Measurements from ENCODE around the gene ZCCHC7. TPM values are rescaled to one million over a fixed set of nuclear protein-coding genes. Genes with fewer than 3 reads are reported as not detected.

The ZCCHC7 gene
- total RNA-seq, 1 experiment from 2014 or later = 27.9 TPM

DNA sequence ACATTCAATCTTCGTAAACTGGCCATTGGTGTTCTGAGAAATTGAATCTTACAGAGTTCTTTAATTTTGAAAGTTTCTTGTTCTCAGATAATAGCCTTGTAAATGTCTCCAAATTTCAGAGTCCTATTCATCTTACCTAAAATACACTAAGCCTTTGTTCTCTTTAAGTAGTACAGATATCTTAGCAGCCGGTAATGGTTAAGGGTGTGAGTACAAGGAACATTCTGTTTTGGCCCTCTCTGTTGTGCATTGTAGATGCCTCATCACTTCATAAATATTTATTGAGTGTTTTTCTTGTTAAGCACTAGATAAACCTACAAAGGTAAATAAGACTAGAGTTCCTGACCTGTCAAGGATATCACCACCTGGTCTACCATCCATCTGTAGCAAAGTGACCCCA lies 35.2 kb downstream of the ZCCHC7 start:
- no peak for DNase-seq (ENCODE audit: low spot score)
- Histone ChIP-seq H3K27me3 (replicated peaks; ENCODE audit: insufficient read depth, low read depth, low read length, poor library complexity) (no peaks in the 10 kb centered on the region), H3K4me1 (ENCODE audit: insufficient read depth, low read length, poor library complexity, severe bottlenecking) (peaks cover 16% of the 10 kb centered on the region), H3K27ac (ENCODE audit: low read depth, low read length, poor library complexity, severe bottlenecking) (no peak overlapping the region), H3K9me3 (ENCODE audit: low read depth, low read length, poor library complexity, severe bottlenecking) (no peaks in the 10 kb centered on the region), H3K4me3 (ENCODE audit: low read depth, low read length, poor library complexity, severe bottlenecking) (no peak overlapping the region), H3K36me3 (ENCODE audit: insufficient read depth, low read length, poor library complexity, severe bottlenecking) (peaks cover 4% of the 10 kb centered on the region)
- no TSS peak for BruUV-seq (replicated peaks)
- POLR2A ChIA-PET (ENCODE audit: low non-redundant PET) = no interaction called here
- intact Hi-C loops (cut with micrococcal nuclease; ENCODE audit: unreplicated experiment) = loop anchor here (10.0 kb wide), 1 partner anchor 61 kb away; no protein-coding TSS in a partner anchor
- TF ChIP-seq, protein P1, sequence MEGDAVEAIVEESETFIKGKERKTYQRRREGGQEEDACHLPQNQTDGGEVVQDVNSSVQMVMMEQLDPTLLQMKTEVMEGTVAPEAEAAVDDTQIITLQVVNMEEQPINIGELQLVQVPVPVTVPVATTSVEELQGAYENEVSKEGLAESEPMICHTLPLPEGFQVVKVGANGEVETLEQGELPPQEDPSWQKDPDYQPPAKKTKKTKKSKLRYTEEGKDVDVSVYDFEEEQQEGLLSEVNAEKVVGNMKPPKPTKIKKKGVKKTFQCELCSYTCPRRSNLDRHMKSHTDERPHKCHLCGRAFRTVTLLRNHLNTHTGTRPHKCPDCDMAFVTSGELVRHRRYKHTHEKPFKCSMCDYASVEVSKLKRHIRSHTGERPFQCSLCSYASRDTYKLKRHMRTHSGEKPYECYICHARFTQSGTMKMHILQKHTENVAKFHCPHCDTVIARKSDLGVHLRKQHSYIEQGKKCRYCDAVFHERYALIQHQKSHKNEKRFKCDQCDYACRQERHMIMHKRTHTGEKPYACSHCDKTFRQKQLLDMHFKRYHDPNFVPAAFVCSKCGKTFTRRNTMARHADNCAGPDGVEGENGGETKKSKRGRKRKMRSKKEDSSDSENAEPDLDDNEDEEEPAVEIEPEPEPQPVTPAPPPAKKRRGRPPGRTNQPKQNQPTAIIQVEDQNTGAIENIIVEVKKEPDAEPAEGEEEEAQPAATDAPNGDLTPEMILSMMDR (conservative IDR thresholded peaks at IDR 0.05; ENCODE audit: low read depth, low read length) = no peak
- TF ChIP-seq EZH2 (IDR thresholded peaks at IDR 0.05; ENCODE audit: borderline replicate concordance, low read depth, low read length, poor library complexity, severe bottlenecking) = no peak
- CTCF ChIA-PET = no interaction called here

DNA sequence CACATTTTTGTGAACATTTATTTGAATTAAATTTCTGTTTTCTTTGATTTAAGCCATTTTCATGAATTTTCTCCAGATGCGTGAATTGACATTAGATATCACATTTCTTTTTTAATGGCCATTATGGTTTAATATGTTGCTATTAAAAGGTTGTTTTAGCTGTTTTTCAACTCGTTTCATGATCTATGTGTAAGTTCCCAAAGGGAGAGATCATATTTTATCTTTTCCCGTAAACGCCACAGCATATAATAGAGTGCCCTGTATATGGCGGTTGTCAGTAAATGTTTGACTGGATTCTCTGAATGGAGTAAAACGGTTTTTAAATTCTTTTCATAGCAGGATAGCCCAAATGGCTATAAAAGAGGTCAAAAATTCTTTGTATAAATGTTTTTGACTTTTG lies 35.8 kb downstream of the ZCCHC7 start:
- CTCF ChIA-PET = no interaction called here
- TF ChIP-seq, protein P1 (conservative IDR thresholded peaks at IDR 0.05; ENCODE audit: low read depth, low read length) = no peak
- TF ChIP-seq EZH2 (IDR thresholded peaks at IDR 0.05; ENCODE audit: borderline replicate concordance, low read depth, low read length, poor library complexity, severe bottlenecking) = no peak
- H3K27ac ChIP-seq (ENCODE audit: low read depth, low read length, poor library complexity, severe bottlenecking) = no peak overlapping the region
- H3K27me3 ChIP-seq (replicated peaks; ENCODE audit: insufficient read depth, low read depth, low read length, poor library complexity) = no peaks in the 10 kb centered on the region
- H3K36me3 ChIP-seq (ENCODE audit: insufficient read depth, low read length, poor library complexity, severe bottlenecking) = peaks cover 4% of the 10 kb centered on the region
- intact Hi-C loops (cut with micrococcal nuclease; ENCODE audit: unreplicated experiment) = loop anchor here (10.0 kb wide), 1 partner anchor 61 kb away; no protein-coding TSS in a partner anchor
- no TSS peak for BruUV-seq (replicated peaks)
- H3K9me3 ChIP-seq (ENCODE audit: low read depth, low read length, poor library complexity, severe bottlenecking) = no peaks in the 10 kb centered on the region
- H3K4me3 ChIP-seq (ENCODE audit: low read depth, low read length, poor library complexity, severe bottlenecking) = no peak overlapping the region
- POLR2A ChIA-PET (ENCODE audit: low non-redundant PET) = no interaction called here
- H3K4me1 ChIP-seq (ENCODE audit: insufficient read depth, low read length, poor library complexity, severe bottlenecking) = peaks cover 16% of the 10 kb centered on the region
- DNase-seq (ENCODE audit: low spot score) = no peak

DNA sequence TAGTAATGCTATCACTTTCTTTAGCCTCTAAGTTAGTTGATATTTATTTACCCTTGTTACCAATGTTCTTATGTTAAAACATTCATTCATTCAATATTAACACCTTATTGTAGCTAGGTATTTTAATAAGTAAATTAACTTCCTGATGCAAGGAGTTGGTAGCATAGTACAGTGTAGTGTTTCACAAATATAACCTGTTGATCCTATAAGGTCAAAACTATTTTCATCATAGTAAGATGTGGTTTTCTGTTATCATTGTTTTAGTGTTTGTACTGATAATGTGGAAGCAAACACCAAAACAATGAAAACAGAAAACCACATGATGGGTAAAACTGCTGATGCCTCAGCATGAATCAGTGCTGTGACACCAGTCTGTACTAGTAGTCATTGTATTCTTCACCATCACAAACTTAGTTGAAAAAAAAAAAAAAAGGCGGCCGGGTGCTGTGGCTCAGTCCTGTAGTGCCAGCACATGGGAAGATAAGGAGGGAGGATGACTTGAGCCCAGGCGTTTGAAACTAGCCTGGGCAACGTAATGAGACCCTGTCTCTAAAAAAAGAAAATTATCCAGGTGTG lies 36.5 kb downstream of the ZCCHC7 start:
- ChIA-PET CTCF (no interaction called here), POLR2A (ENCODE audit: low non-redundant PET) (no interaction called here)
- Histone ChIP-seq H3K9me3 (ENCODE audit: low read depth, low read length, poor library complexity, severe bottlenecking) (no peaks in the 10 kb centered on the region), H3K4me1 (ENCODE audit: insufficient read depth, low read length, poor library complexity, severe bottlenecking) (peaks cover 14% of the 10 kb centered on the region), H3K27ac (ENCODE audit: low read depth, low read length, poor library complexity, severe bottlenecking) (no peak overlapping the region), H3K4me3 (ENCODE audit: low read depth, low read length, poor library complexity, severe bottlenecking) (no peak overlapping the region), H3K36me3 (ENCODE audit: insufficient read depth, low read length, poor library complexity, severe bottlenecking) (peaks cover 8% of the 10 kb centered on the region), H3K27me3 (replicated peaks; ENCODE audit: insufficient read depth, low read depth, low read length, poor library complexity) (no peaks in the 10 kb centered on the region)
- intact Hi-C loops (cut with micrococcal nuclease; ENCODE audit: unreplicated experiment) = loop anchor here (10.0 kb wide), 1 partner anchor 62 kb away; no protein-coding TSS in a partner anchor
- DNase-seq (ENCODE audit: low spot score) = no peak
- TF ChIP-seq EZH2 (IDR thresholded peaks at IDR 0.05; ENCODE audit: borderline replicate concordance, low read depth, low read length, poor library complexity, severe bottlenecking) = no peak
- TF ChIP-seq, protein P1 (conservative IDR thresholded peaks at IDR 0.05; ENCODE audit: low read depth, low read length) = no peak
- no TSS peak for BruUV-seq (replicated peaks)

Data from A673 (cell line).